ENCODE measurements around the gene LTK. TPM values are rescaled to one million over a fixed set of nuclear protein-coding genes. Genes with fewer than 3 reads are reported as not detected.

LTK gene
- total RNA-seq, 2 experiments from 2014 or later, result not detected

GRCh38 chr15:41462084-41462795 is 51.4 kb downstream of the LTK start:
- CTCF ChIA-PET, result no interaction called here
- H3K36me3 Mint-ChIP-seq (ENCODE audit: low read depth), result peaks cover 22% of the 10 kb centered on the region
- no peak for DNase-seq
- H3K27me3 Mint-ChIP-seq (ENCODE audit: low read depth), result no peaks in the 10 kb centered on the region
- no peak overlapping the region for H3K4me3 Mint-ChIP-seq
- H3K27ac Mint-ChIP-seq, result no peak overlapping the region
- no peaks in the 10 kb centered on the region for H3K9me3 Mint-ChIP-seq
- intact Hi-C loops (cut with micrococcal nuclease), result no loop called here
- no peaks in the 10 kb centered on the region for H3K4me1 Mint-ChIP-seq (ENCODE audit: low read depth)

Other genes starting within 250 kb of the LTK start
- 10 to 100 TPM in 1 of 2 experiments, 1 to 10 TPM in 1; 9.5 to 10.7 TPM for gene OIP5, start 181.2 kb downstream of the LTK start, total RNA-seq
- 100 to 1,000 TPM; 269 to 287 TPM for gene NUSAP1, start 180.9 kb downstream of the LTK start, total RNA-seq
- 10 to 100 TPM; 15.7 to 17.4 TPM for gene NDUFAF1, start 111.3 kb downstream of the LTK start, total RNA-seq
- gene RTF1, start 96.7 kb downstream of the LTK start, total RNA-seq, result 10 to 100 TPM; 18.7 to 19.5 TPM
- 1 to 10 TPM; 1.0 to 1.7 TPM for gene ITPKA, start 20.0 kb downstream of the LTK start, total RNA-seq
- 10 to 100 TPM; 48.4 to 49.5 TPM for gene RPAP1, start 30.4 kb upstream of the LTK start, total RNA-seq
- 1 to 10 TPM; 1.2 to 3.7 TPM for gene TYRO3, start 45.4 kb upstream of the LTK start, total RNA-seq
- 10 to 100 TPM; 27.4 to 28.3 TPM for gene MGA, start 146.6 kb upstream of the LTK start, total RNA-seq

Data from activated naive CD4-positive, alpha-beta T cell treated with anti-CD3 and anti-CD28 coated beads for 36 hours (primary cell).